ENCODE data around the gene GNAZ.

GRCh38 chr22:23068096-23068831 lies 2.1 kb upstream of the GNAZ start:
- TF ChIP-seq FOXM1 (IDR thresholded peaks at IDR 0.05; ENCODE audit: borderline replicate concordance, low read depth) (no peak), CEBPB (IDR thresholded peaks at IDR 0.05) (no peak), EGR1 (IDR thresholded peaks at IDR 0.05) (no peak), RAD21 (IDR thresholded peaks at IDR 0.05; ENCODE audit: low read depth) (no peak), EP300 (IDR thresholded peaks at IDR 0.05; ENCODE audit: borderline replicate concordance) (no peak), TCF12 (IDR thresholded peaks at IDR 0.05; ENCODE audit: low read depth) (no peak), TAF1 (IDR thresholded peaks at IDR 0.05; ENCODE audit: low read depth) (no peak), YY1 (IDR thresholded peaks at IDR 0.05; ENCODE audit: low read depth) (no peak)
- TF ChIP-seq, protein P1, sequence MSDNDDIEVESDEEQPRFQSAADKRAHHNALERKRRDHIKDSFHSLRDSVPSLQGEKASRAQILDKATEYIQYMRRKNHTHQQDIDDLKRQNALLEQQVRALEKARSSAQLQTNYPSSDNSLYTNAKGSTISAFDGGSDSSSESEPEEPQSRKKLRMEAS (IDR thresholded peaks at IDR 0.05): no peak
- TF ChIP-seq, protein P2, sequence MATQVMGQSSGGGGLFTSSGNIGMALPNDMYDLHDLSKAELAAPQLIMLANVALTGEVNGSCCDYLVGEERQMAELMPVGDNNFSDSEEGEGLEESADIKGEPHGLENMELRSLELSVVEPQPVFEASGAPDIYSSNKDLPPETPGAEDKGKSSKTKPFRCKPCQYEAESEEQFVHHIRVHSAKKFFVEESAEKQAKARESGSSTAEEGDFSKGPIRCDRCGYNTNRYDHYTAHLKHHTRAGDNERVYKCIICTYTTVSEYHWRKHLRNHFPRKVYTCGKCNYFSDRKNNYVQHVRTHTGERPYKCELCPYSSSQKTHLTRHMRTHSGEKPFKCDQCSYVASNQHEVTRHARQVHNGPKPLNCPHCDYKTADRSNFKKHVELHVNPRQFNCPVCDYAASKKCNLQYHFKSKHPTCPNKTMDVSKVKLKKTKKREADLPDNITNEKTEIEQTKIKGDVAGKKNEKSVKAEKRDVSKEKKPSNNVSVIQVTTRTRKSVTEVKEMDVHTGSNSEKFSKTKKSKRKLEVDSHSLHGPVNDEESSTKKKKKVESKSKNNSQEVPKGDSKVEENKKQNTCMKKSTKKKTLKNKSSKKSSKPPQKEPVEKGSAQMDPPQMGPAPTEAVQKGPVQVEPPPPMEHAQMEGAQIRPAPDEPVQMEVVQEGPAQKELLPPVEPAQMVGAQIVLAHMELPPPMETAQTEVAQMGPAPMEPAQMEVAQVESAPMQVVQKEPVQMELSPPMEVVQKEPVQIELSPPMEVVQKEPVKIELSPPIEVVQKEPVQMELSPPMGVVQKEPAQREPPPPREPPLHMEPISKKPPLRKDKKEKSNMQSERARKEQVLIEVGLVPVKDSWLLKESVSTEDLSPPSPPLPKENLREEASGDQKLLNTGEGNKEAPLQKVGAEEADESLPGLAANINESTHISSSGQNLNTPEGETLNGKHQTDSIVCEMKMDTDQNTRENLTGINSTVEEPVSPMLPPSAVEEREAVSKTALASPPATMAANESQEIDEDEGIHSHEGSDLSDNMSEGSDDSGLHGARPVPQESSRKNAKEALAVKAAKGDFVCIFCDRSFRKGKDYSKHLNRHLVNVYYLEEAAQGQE (IDR thresholded peaks at IDR 0.05; ENCODE audit: low read depth): no peak

Data from Ishikawa (cell line).